GM18951 (cell line): ENCODE results near the gene SPAG8.

Experiments used
- POLR2A ChIP-seq: IDR thresholded peaks from 4 replicates; pipeline ENCODE4 v1.6.1; 2011; ENCODE audit warnings: mild to moderate bottlenecking; ENCODE audit not compliant: insufficient read length, insufficient read depth; ENCODE audit errors: extremely low read depth
- in situ Hi-C: fragments of 300-500 bp; cut with MboI; formaldehyde crosslinking; loops from one replicate; pipeline ENCODE4 v1.12.0; 2022; ENCODE audit warnings: low sequenced_read_pairs, mixed read lengths, inconsistent platforms; ENCODE audit not compliant: unreplicated experiment

SPAG8 gene

GRCh38 chr9:35845824-35846771 is 34.0 kb upstream of the SPAG8 start:
- in situ Hi-C loops, result no loop called here
- TF ChIP-seq POLR2A, result no peak

GRCh38 chr9:35844628-35845270 is 32.7 kb upstream of the SPAG8 start:
- in situ Hi-C loops, result no loop called here
- no peak for TF ChIP-seq POLR2A

- TF ChIP-seq POLR2A, result no peak
- in situ Hi-C loops, result no loop called here
These were observed 30.7 kb upstream of the SPAG8 start for GRCh38 chr9:35842795-35843194.

GRCh38 chr9:35842020-35842745 is 30.1 kb upstream of the SPAG8 start:
- in situ Hi-C loops, result no loop called here
- no peak for TF ChIP-seq POLR2A

- TF ChIP-seq POLR2A, result no peak
- in situ Hi-C loops, result no loop called here
These were observed 29.5 kb upstream of the SPAG8 start for GRCh38 chr9:35841645-35841900.

- in situ Hi-C loops, result no loop called here
- TF ChIP-seq POLR2A, result no peak
These were observed 29.0 kb upstream of the SPAG8 start for GRCh38 chr9:35840881-35841644.

- in situ Hi-C loops, result no loop called here
- no peak for TF ChIP-seq POLR2A
These were observed 27.9 kb upstream of the SPAG8 start for GRCh38 chr9:35839926-35840325.

GRCh38 chr9:35836595-35836994 is 24.5 kb upstream of the SPAG8 start:
- in situ Hi-C loops, result no loop called here
- TF ChIP-seq POLR2A, result no peak

- in situ Hi-C loops, result no loop called here
- no peak for TF ChIP-seq POLR2A
These were observed 23.7 kb upstream of the SPAG8 start for GRCh38 chr9:35835766-35836165.

- TF ChIP-seq POLR2A, result no peak
- in situ Hi-C loops, result no loop called here
These were observed 23.2 kb upstream of the SPAG8 start for GRCh38 chr9:35835216-35835632.

GRCh38 chr9:35834260-35835215 is 22.5 kb upstream of the SPAG8 start:
- in situ Hi-C loops, result no loop called here
- no peak for TF ChIP-seq POLR2A

GRCh38 chr9:35832814-35833213 is 20.8 kb upstream of the SPAG8 start:
- no peak for TF ChIP-seq POLR2A
- in situ Hi-C loops, result no loop called here

- in situ Hi-C loops, result no loop called here
- no peak for TF ChIP-seq POLR2A
These were observed 19.0 kb upstream of the SPAG8 start for GRCh38 chr9:35831040-35831439.
